PC-3 (cell line): ENCODE results near the gene AFG1L. TPM values are rescaled to one million over a fixed set of nuclear protein-coding genes. Genes with fewer than 3 reads are reported as not detected.

Experiments used
- ATAC-seq: fragments of 200-7000 bp; cut with Tn5 transposase; 2 replicates; pipeline ENCODE4 v1.9.1; 2020; ENCODE audit warnings: mild to moderate bottlenecking, moderate library complexity
- BruUV-seq: library from RNA; stranded (reverse); fragments of 400-500 nt; replicated peaks from 2 replicates; lab custom pipeline; 2021; lab: Mats Ljungman, UMichigan
- CTCF ChIA-PET: fragments of 300-600 bp; sonication (Branson Sonifier 250); formaldehyde crosslinking; loops from one replicate; lab custom pipeline; 2022; ENCODE audit warnings: antibody characterized with exemption; lab: Charles Lee
- POLR2A ChIA-PET: fragments of 300-600 bp; sonication (Branson Sonifier 250); formaldehyde crosslinking; loops from one replicate; lab custom pipeline; 2022; ENCODE audit warnings: antibody characterized with exemption; ENCODE audit not compliant: unreplicated experiment; lab: Charles Lee
- DNase-seq: peaks from one replicate; pipeline ENCODE4 v3.0.0-alpha.2; 2015
- H2AFZ ChIP-seq: fragments of 300-600 bp; sonication (generic); 2 replicates; pipeline ENCODE4 v1.6.0; 2016; ENCODE audit warnings: antibody characterized with exemption, low read length
- H3F3A ChIP-seq: fragments of 300-600 bp; sonication (generic); one replicate; pipeline ENCODE4 v1.6.0; 2017; ENCODE audit warnings: antibody characterized with exemption, low read length, control low read depth, mild to moderate bottlenecking; ENCODE audit not compliant: unreplicated experiment
- H3K27ac ChIP-seq: fragments of 300-600 bp; sonication (generic); 2 replicates; pipeline ENCODE4 v1.5.1; 2016; ENCODE audit warnings: mild to moderate bottlenecking, low read length
- H3K27me3 ChIP-seq: fragments of 300-600 bp; sonication (generic); 2 replicates; pipeline ENCODE4 v1.6.1; 2016; ENCODE audit warnings: low read length, mixed read lengths
- H3K36me3 ChIP-seq: fragments of 300-600 bp; sonication (generic); 2 replicates; pipeline ENCODE4 v1.6.1; 2016; ENCODE audit warnings: low read depth, mixed run types, low read length, mixed read lengths
- H3K4me1 ChIP-seq: fragments of 300-600 bp; sonication (generic); 2 replicates; pipeline ENCODE4 v1.5.1; 2016; ENCODE audit warnings: low read length; ENCODE audit not compliant: insufficient read depth
- H3K4me2 ChIP-seq: fragments of 300-600 bp; sonication (generic); 2 replicates; pipeline ENCODE4 v1.6.0; 2016; ENCODE audit warnings: low read length
- H3K4me3 ChIP-seq: fragments of 300-600 bp; sonication (generic); 2 replicates; pipeline ENCODE4 v1.5.1; 2016; ENCODE audit warnings: mild to moderate bottlenecking, low read length, mixed read lengths
- H3K79me2 ChIP-seq: fragments of 300-600 bp; sonication (generic); 2 replicates; pipeline ENCODE4 v1.6.1; 2017; ENCODE audit warnings: low read length, mixed read lengths
- H3K9ac ChIP-seq: fragments of 300-600 bp; sonication (generic); 2 replicates; pipeline ENCODE4 v1.6.0; 2016; ENCODE audit warnings: mild to moderate bottlenecking, low read length
- H3K9me2 ChIP-seq: fragments of 300-600 bp; sonication (generic); replicated peaks from 2 replicates; pipeline ENCODE4 v1.6.1; 2016; ENCODE audit warnings: mixed run types, low read length, mixed read lengths
- H3K9me3 ChIP-seq: fragments of 300-600 bp; sonication (generic); 2 replicates; pipeline ENCODE4 v1.6.1; 2016; ENCODE audit warnings: low read length, mixed read lengths
- H4K20me1 ChIP-seq: fragments of 300-600 bp; sonication (generic); 2 replicates; pipeline ENCODE4 v1.6.1; 2016; ENCODE audit warnings: low read length, mixed read lengths
- EZH2 ChIP-seq: fragments of 300-600 bp; sonication (generic); IDR thresholded peaks from one replicate; pipeline ENCODE4 v1.6.1; 2017; ENCODE audit warnings: antibody characterized with exemption, mild to moderate bottlenecking, low read length; ENCODE audit not compliant: unreplicated experiment
- EZH2phosphoT487 ChIP-seq: fragments of 300-600 bp; sonication (generic); IDR thresholded peaks from 2 replicates; pipeline ENCODE4 v1.6.1; 2018; ENCODE audit warnings: mild to moderate bottlenecking, antibody characterized with exemption, low read length, borderline replicate concordance
- intact Hi-C: fragments of 100-400 bp; cut with micrococcal nuclease; formaldehyde crosslinking; loops from 2 replicates; pipeline ENCODE4 v1.9.0; 2023
- total RNA-seq: library from RNA; depleted of rRNA; stranded (reverse); fragments of >200 nt; gene quantifications from 2 replicates; pipeline ENCODE4 v1.2.3, GENCODE V29; 2014
- TF ChIP-seq, protein P1 (sequence below): fragments of 300-600 bp; sonication (generic); conservative IDR thresholded peaks from 2 replicates; pipeline ENCODE4 v1.5.1; 2017; ENCODE audit warnings: antibody characterized with exemption, low read depth, mild to moderate bottlenecking, low read length

The AFG1L gene
- total RNA-seq, 1 experiment from 2014 or later = 3.6 TPM

- POLR2A ChIA-PET = no interaction called here
- no peak for ATAC-seq
- Histone ChIP-seq H3F3A (no peaks in the 10 kb centered on the region), H3K9me3 (no peaks in the 10 kb centered on the region), H4K20me1 (no peaks in the 10 kb centered on the region), H2AFZ (no peak overlapping the region), H3K4me3 (no peak overlapping the region), H3K27ac (no peak overlapping the region), H3K4me2 (no peak overlapping the region), H3K9me2 (no peaks in the 10 kb centered on the region), H3K79me2 (no peaks in the 10 kb centered on the region), H3K4me1 (peaks cover 10% of the 10 kb centered on the region; the same call in 1 of the 2 replicates), H3K27me3 (no peaks in the 10 kb centered on the region), H3K9ac (no peak overlapping the region), H3K36me3 (no peaks in the 10 kb centered on the region)
- BruUV-seq = no TSS peak
- CTCF ChIA-PET = no interaction called here
- DNase-seq = peak; percentile 6
- TF ChIP-seq, protein P1, sequence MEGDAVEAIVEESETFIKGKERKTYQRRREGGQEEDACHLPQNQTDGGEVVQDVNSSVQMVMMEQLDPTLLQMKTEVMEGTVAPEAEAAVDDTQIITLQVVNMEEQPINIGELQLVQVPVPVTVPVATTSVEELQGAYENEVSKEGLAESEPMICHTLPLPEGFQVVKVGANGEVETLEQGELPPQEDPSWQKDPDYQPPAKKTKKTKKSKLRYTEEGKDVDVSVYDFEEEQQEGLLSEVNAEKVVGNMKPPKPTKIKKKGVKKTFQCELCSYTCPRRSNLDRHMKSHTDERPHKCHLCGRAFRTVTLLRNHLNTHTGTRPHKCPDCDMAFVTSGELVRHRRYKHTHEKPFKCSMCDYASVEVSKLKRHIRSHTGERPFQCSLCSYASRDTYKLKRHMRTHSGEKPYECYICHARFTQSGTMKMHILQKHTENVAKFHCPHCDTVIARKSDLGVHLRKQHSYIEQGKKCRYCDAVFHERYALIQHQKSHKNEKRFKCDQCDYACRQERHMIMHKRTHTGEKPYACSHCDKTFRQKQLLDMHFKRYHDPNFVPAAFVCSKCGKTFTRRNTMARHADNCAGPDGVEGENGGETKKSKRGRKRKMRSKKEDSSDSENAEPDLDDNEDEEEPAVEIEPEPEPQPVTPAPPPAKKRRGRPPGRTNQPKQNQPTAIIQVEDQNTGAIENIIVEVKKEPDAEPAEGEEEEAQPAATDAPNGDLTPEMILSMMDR = no peak
- TF ChIP-seq EZH2 = no peak
- TF ChIP-seq EZH2phosphoT487 = no peak
- intact Hi-C loops = no loop called here
Measured at GRCh38 chr6:108464418-108465097, 169.7 kb downstream of the AFG1L start.

GRCh38 chr6:108465098-108465495, 170.2 kb downstream of the AFG1L start:
- Histone ChIP-seq H3K9me3 (no peaks in the 10 kb centered on the region), H4K20me1 (no peaks in the 10 kb centered on the region), H3K4me2 (no peak overlapping the region), H2AFZ (no peak overlapping the region), H3K9me2 (no peaks in the 10 kb centered on the region), H3K9ac (no peak overlapping the region), H3K4me1 (peaks cover 10% of the 10 kb centered on the region; the same call in 1 of the 2 replicates), H3K27me3 (no peaks in the 10 kb centered on the region), H3F3A (no peaks in the 10 kb centered on the region), H3K36me3 (no peaks in the 10 kb centered on the region), H3K4me3 (no peak overlapping the region), H3K79me2 (no peaks in the 10 kb centered on the region), H3K27ac (no peak overlapping the region)
- ChIA-PET CTCF (no interaction called here), POLR2A (no interaction called here)
- ATAC-seq (no peak), DNase-seq (no peak)
- no peak for TF ChIP-seq EZH2
- TF ChIP-seq EZH2phosphoT487 = no peak
- TF ChIP-seq, protein P1 = no peak
- intact Hi-C loops = no loop called here
- BruUV-seq = no TSS peak

DNA sequence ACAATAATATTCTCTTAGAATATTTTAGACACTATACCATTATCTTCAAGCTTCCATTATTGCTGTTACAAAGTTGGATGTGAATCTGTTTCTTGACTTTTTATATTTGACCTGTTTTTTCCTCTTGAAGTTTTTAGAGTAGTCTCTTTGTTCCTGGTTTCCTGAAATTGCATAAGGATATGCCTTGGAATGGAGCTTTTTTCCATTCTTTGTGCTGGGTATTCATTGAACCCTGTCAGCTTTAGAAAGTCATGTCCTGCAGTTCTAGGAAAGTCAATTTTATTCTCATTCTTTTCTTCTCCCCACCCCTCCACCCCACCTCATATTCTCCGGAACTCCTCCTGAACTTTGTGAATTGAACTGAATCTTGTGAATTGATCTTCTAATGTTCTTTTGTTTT, 173.5 kb downstream of the AFG1L start:
- intact Hi-C loops = no loop called here
- H3K4me2 ChIP-seq = no peak overlapping the region
- no peak for DNase-seq
- H3K9me3 ChIP-seq = no peaks in the 10 kb centered on the region
- H4K20me1 ChIP-seq = no peaks in the 10 kb centered on the region
- no peaks in the 10 kb centered on the region for H3K27me3 ChIP-seq
- no peaks in the 10 kb centered on the region for H3K79me2 ChIP-seq
- no peaks in the 10 kb centered on the region for H3K9me2 ChIP-seq
- ATAC-seq = no peak
- POLR2A ChIA-PET = no interaction called here
- TF ChIP-seq EZH2phosphoT487 = no peak
- TF ChIP-seq, protein P1 = no peak
- TF ChIP-seq EZH2 = no peak
- H3K4me3 ChIP-seq = no peak overlapping the region
- no peak overlapping the region for H3K27ac ChIP-seq
- no peak overlapping the region for H3K9ac ChIP-seq
- no peaks in the 10 kb centered on the region for H3K36me3 ChIP-seq
- no peak overlapping the region for H2AFZ ChIP-seq
- no peaks in the 10 kb centered on the region for H3F3A ChIP-seq
- 0 out of 2 replicates have a peak, but pooled peaks cover 4% of the 10 kb centered on the region for H3K4me1 ChIP-seq
- CTCF ChIA-PET = no interaction called here
- no TSS peak for BruUV-seq
